IMR-90 (cell line): ENCODE measurements around the gene TCF19. TPM values are rescaled to one million over a fixed set of nuclear protein-coding genes. Genes with fewer than 3 reads are reported as not detected.
"Not testable (repeated sequence)": the region's sequence is repeated elsewhere in the genome, so short reads cannot be mapped to it uniquely, and the experiment has no call there.

Source experiments
- ATAC-seq: fragments of 200-7000 bp; cut with Tn5 transposase; 2 replicates; pipeline ENCODE4 v1.9.1; 2020; ENCODE audit warnings: low read depth, mild to moderate bottlenecking, moderate library complexity
- BruUV-seq: library from RNA; stranded (reverse); fragments of 400-500 nt; replicated peaks from 2 replicates; lab custom pipeline; 2021; lab: Mats Ljungman, UMichigan
- CTCF ChIA-PET: fragments of 300-600 bp; formaldehyde crosslinking; extraction: SDS; loops from one replicate; lab custom pipeline; 2021; ENCODE audit warnings: antibody characterized with exemption; lab: Yijun Ruan, JAX
- POLR2A ChIA-PET: fragments of 300-600 bp; sonication (Branson Sonifier 250); formaldehyde crosslinking; loops from one replicate; lab custom pipeline; 2022; ENCODE audit warnings: antibody characterized with exemption; ENCODE audit not compliant: unreplicated experiment; lab: Charles Lee
- DNase-seq: peaks from one replicate; pipeline ENCODE4 v3.0.0; 2013
- H2AFZ ChIP-seq: replicated peaks from 2 replicates; pipeline ENCODE3; 2013; ENCODE audit warnings: low read length, mild to moderate bottlenecking; ENCODE audit not compliant: poor library complexity
- H2AK5ac ChIP-seq: 2 replicates; pipeline ENCODE4 v1.6.1; 2013; ENCODE audit warnings: low read depth, low read length, inconsistent platforms
- H2AK9ac ChIP-seq: replicated peaks from 2 replicates; pipeline ENCODE3; 2013; ENCODE audit warnings: mild to moderate bottlenecking, low read depth, low read length, moderate library complexity; ENCODE audit not compliant: poor library complexity
- H2BK120ac ChIP-seq: 2 replicates; pipeline ENCODE4 v1.6.1; 2013; ENCODE audit warnings: low read depth, low read length, inconsistent platforms
- H2BK15ac ChIP-seq: 3 replicates; pipeline ENCODE4 v1.6.1; 2013; ENCODE audit warnings: low read depth, low read length, inconsistent platforms
- H2BK20ac ChIP-seq: 2 replicates; pipeline ENCODE4 v1.6.1; 2013; ENCODE audit warnings: low read depth, mild to moderate bottlenecking, inconsistent platforms, low read length, moderate library complexity
- H2BK5ac ChIP-seq: 2 replicates; pipeline ENCODE4 v1.6.1; 2013; ENCODE audit warnings: mild to moderate bottlenecking, low read depth, low read length, inconsistent platforms; ENCODE audit not compliant: poor library complexity, severe bottlenecking
- H3K14ac ChIP-seq: replicated peaks from 2 replicates; pipeline ENCODE4 v1.6.1; 2013; ENCODE audit warnings: low read depth, low read length, inconsistent platforms
- H3K18ac ChIP-seq: 2 replicates; pipeline ENCODE4 v1.6.1; 2013; ENCODE audit warnings: low read depth, low read length, control low read depth
- H3K23ac ChIP-seq: 2 replicates; pipeline ENCODE4 v1.6.1; 2013; ENCODE audit warnings: low read depth, low read length, inconsistent platforms
- H3K27ac ChIP-seq: 2 replicates; pipeline ENCODE4 v1.5.1; 2013; ENCODE audit warnings: mild to moderate bottlenecking, control low read depth, low read length; ENCODE audit not compliant: insufficient read depth
- H3K27me3 ChIP-seq: 2 replicates; pipeline ENCODE4 v1.6.1; 2013; ENCODE audit warnings: low read length; ENCODE audit not compliant: control insufficient read depth, insufficient read depth
- H3K36me3 ChIP-seq: 2 replicates; pipeline ENCODE4 v1.6.1; 2013; ENCODE audit warnings: low read length, mixed read lengths; ENCODE audit not compliant: control insufficient read depth, insufficient read depth
- H3K4ac ChIP-seq: 2 replicates; pipeline ENCODE4 v1.6.1; 2013; ENCODE audit warnings: low read depth, low read length, inconsistent platforms
- H3K4me1 ChIP-seq: 2 replicates; pipeline ENCODE4 v1.6.1; 2013; ENCODE audit warnings: low read length, mixed read lengths; ENCODE audit not compliant: control insufficient read depth, insufficient read depth
- H3K4me2 ChIP-seq: 2 replicates; pipeline ENCODE4 v1.6.1; 2013; ENCODE audit warnings: low read depth, mild to moderate bottlenecking, control low read depth, low read length, moderate library complexity
- H3K4me3 ChIP-seq: 2 replicates; pipeline ENCODE4 v1.5.1; 2013; ENCODE audit warnings: low read depth, mild to moderate bottlenecking, control low read depth, low read length, moderate library complexity; ENCODE audit not compliant: insufficient read depth
- H3K56ac ChIP-seq: 2 replicates; pipeline ENCODE4 v1.6.1; 2013; ENCODE audit warnings: low read length, inconsistent platforms; ENCODE audit not compliant: insufficient read depth; ENCODE audit errors: extremely low read depth
- H3K79me1 ChIP-seq, 2 experiments: 2 replicates each; pipeline ENCODE4 v1.6.1; 2013; ENCODE audit warnings: low read length in 2 of 2, inconsistent platforms in 1 of 2, low read depth in 1 of 2
- H3K9ac ChIP-seq: 2 replicates; pipeline ENCODE4 v1.6.1; 2013; ENCODE audit warnings: low read depth, low read length, control low read depth
- H3K9me1 ChIP-seq: 2 replicates; pipeline ENCODE4 v1.6.1; 2013; ENCODE audit warnings: low read length, inconsistent platforms; ENCODE audit not compliant: insufficient read depth
- H3K9me3 ChIP-seq: 2 replicates; pipeline ENCODE4 v1.6.1; 2013; ENCODE audit warnings: low read length; ENCODE audit not compliant: control insufficient read depth, insufficient read depth
- H4K20me1 ChIP-seq: 2 replicates; pipeline ENCODE4 v1.6.1; 2013; ENCODE audit warnings: low read length, inconsistent platforms; ENCODE audit not compliant: insufficient read depth
- H4K5ac ChIP-seq: 2 replicates; pipeline ENCODE4 v1.6.1; 2013; ENCODE audit warnings: mild to moderate bottlenecking, low read depth, low read length, control low read depth
- H4K8ac ChIP-seq, 2 experiments: 2 replicates each; pipeline ENCODE4 v1.6.1; 2013; ENCODE audit warnings: low read depth in 2 of 2, low read length in 2 of 2, control low read depth in 1 of 2, inconsistent platforms in 1 of 2
- H4K91ac ChIP-seq: 2 replicates; pipeline ENCODE4 v1.6.1; 2013; ENCODE audit warnings: low read depth, low read length, inconsistent platforms; ENCODE audit not compliant: insufficient read depth
- WGBS, 2 experiments: methylation state at CpG; one replicate each; pipeline versions ENCODE4 v1.1.5 to v1.1.7; 2013; ENCODE audit warnings: missing lambda C conversion rate in 2 of 2; ENCODE audit not compliant: insufficient read length in 1 of 2; ENCODE audit errors: extremely low coverage in 2 of 2; 5-methylcytosine and 5-hydroxymethylcytosine counted together
- dilution Hi-C: fragments of 300-500 bp; cut with HindIII; formaldehyde crosslinking; loops from one replicate; pipeline ENCODE4 v1.14.3; 2018; ENCODE audit warnings: low sequenced_read_pairs; ENCODE audit not compliant: unreplicated experiment
- in situ Hi-C: fragments of 300-500 bp; cut with MboI; formaldehyde crosslinking; loops from 3 replicates; pipeline ENCODE4 v1.14.3; 2019; ENCODE audit warnings: low sequenced_read_pairs, inconsistent platforms, mixed read lengths
- intact Hi-C: fragments of 100-400 bp; cut with micrococcal nuclease; formaldehyde crosslinking; loops from 2 replicates; pipeline ENCODE4 v1.10.0; 2022
- polyA plus RNA-seq, 3 experiments: library from polyadenylated mRNA; depleted of rRNA; stranded (reverse); fragments of >200 nt; gene quantifications; 2 replicates each; pipeline ENCODE4 v1.2.3, GENCODE V29; 2012; ENCODE audit warnings: low replicate concordance in 1 of 3
- total RNA-seq: library from RNA; depleted of rRNA; stranded (reverse); fragments of >200 nt; gene quantifications from 2 replicates; pipeline ENCODE4 v1.2.3, GENCODE V29; 2012

Gene TCF19
- total and polyA plus RNA-seq, 2 of the 4 experiments (the other 2 are of a cell fraction) = 13.1 to 14.2 TPM

GRCh38 chr6:31183859-31184258 is 25.5 kb downstream of the TCF19 start:
- dilution Hi-C loops, H3K9me1 ChIP-seq, ATAC-seq, H3K27me3 ChIP-seq, H2AFZ ChIP-seq, H3K9me3 ChIP-seq, H3K4me3 ChIP-seq, H3K79me1 ChIP-seq, H3K9ac ChIP-seq, H2AK9ac ChIP-seq, intact Hi-C loops, H3K14ac ChIP-seq, H2BK5ac ChIP-seq, CTCF ChIA-PET, H3K18ac ChIP-seq, H4K5ac ChIP-seq, H2BK15ac ChIP-seq, H4K20me1 ChIP-seq, DNase-seq, H2AK5ac ChIP-seq, BruUV-seq, H2BK120ac ChIP-seq, H3K27ac ChIP-seq, H3K36me3 ChIP-seq, H3K23ac ChIP-seq, in situ Hi-C loops, H3K4me2 ChIP-seq, H3K56ac ChIP-seq, H3K4me1 ChIP-seq, POLR2A ChIA-PET, H4K91ac ChIP-seq, H3K4ac ChIP-seq, H4K8ac ChIP-seq, H2BK20ac ChIP-seq: not testable (repeated sequence)
- no CpG with 5 or more reads among the region's 6 CpGs for WGBS, 2 experiments

GRCh38 chr6:31185695-31186051 is 27.3 kb downstream of the TCF19 start:
- H2BK5ac ChIP-seq, H3K36me3 ChIP-seq, H3K4me2 ChIP-seq, H2BK20ac ChIP-seq, H3K9me1 ChIP-seq, H4K8ac ChIP-seq, H4K5ac ChIP-seq, H3K4me3 ChIP-seq, H2AFZ ChIP-seq, H3K14ac ChIP-seq, dilution Hi-C loops, ATAC-seq, H3K4me1 ChIP-seq, BruUV-seq, intact Hi-C loops, H3K4ac ChIP-seq, H3K79me1 ChIP-seq, H3K56ac ChIP-seq, POLR2A ChIA-PET, H2BK120ac ChIP-seq, DNase-seq, H2BK15ac ChIP-seq, H3K27ac ChIP-seq, H3K23ac ChIP-seq, H4K91ac ChIP-seq, H2AK9ac ChIP-seq, H2AK5ac ChIP-seq, H3K9me3 ChIP-seq, in situ Hi-C loops, H3K9ac ChIP-seq, H3K27me3 ChIP-seq, H3K18ac ChIP-seq, H4K20me1 ChIP-seq: not testable (repeated sequence)
- WGBS, 2 experiments = 100% methylated on average over 1 of the region's 4 CpGs; no CpG with 5 or more reads in 1 of the 2 experiments
- CTCF ChIA-PET = interaction anchor here (1.0 kb wide), 1 partner anchor 20 kb away, joined by 3 read pairs; no protein-coding TSS in a partner anchor
